ENCODE data around the gene STX16.

DNA sequence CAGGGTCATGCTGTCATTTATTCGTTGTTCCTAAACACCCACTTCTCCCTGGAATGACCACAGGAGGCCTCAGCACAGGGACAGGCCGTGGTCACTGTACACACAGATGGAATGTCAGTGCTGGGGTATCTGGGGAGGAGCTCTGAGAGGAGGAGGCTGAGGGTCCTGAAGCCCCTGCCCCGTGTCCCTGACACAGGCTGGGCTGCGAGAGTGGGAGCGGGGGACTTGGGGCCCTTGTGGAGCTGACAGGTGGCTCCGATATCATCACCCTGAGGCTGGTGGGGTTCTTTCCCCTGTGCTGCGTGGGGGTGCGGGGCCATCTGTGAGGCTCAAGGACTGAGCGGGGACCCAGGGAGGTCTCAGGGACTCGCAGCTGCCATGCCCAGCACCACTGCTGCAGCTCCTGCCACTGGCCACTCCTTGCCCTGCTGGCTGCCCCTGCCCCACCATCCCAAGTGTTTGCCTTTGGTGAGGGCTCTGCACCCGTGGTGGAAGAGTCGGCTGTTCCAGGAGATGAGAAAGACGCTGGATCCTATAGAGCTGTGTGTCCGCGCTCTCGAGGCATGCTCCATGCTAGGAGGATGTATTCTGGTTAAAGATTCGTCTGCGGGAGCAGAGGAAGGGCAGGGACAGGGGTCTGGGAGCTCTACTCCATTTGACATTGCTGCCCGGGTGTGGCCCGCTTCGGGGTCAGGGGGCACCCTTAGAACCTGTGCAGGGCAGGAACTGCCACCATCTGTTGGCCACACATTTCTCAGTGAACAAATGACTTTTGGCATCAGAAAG lies 60.4 kb downstream of the STX16 start:
- TF ChIP-seq, protein P1, sequence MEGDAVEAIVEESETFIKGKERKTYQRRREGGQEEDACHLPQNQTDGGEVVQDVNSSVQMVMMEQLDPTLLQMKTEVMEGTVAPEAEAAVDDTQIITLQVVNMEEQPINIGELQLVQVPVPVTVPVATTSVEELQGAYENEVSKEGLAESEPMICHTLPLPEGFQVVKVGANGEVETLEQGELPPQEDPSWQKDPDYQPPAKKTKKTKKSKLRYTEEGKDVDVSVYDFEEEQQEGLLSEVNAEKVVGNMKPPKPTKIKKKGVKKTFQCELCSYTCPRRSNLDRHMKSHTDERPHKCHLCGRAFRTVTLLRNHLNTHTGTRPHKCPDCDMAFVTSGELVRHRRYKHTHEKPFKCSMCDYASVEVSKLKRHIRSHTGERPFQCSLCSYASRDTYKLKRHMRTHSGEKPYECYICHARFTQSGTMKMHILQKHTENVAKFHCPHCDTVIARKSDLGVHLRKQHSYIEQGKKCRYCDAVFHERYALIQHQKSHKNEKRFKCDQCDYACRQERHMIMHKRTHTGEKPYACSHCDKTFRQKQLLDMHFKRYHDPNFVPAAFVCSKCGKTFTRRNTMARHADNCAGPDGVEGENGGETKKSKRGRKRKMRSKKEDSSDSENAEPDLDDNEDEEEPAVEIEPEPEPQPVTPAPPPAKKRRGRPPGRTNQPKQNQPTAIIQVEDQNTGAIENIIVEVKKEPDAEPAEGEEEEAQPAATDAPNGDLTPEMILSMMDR (IDR thresholded peaks at IDR 0.05; ENCODE audit: insufficient read depth, low read length), result no peak
- TF ChIP-seq, protein P2, sequence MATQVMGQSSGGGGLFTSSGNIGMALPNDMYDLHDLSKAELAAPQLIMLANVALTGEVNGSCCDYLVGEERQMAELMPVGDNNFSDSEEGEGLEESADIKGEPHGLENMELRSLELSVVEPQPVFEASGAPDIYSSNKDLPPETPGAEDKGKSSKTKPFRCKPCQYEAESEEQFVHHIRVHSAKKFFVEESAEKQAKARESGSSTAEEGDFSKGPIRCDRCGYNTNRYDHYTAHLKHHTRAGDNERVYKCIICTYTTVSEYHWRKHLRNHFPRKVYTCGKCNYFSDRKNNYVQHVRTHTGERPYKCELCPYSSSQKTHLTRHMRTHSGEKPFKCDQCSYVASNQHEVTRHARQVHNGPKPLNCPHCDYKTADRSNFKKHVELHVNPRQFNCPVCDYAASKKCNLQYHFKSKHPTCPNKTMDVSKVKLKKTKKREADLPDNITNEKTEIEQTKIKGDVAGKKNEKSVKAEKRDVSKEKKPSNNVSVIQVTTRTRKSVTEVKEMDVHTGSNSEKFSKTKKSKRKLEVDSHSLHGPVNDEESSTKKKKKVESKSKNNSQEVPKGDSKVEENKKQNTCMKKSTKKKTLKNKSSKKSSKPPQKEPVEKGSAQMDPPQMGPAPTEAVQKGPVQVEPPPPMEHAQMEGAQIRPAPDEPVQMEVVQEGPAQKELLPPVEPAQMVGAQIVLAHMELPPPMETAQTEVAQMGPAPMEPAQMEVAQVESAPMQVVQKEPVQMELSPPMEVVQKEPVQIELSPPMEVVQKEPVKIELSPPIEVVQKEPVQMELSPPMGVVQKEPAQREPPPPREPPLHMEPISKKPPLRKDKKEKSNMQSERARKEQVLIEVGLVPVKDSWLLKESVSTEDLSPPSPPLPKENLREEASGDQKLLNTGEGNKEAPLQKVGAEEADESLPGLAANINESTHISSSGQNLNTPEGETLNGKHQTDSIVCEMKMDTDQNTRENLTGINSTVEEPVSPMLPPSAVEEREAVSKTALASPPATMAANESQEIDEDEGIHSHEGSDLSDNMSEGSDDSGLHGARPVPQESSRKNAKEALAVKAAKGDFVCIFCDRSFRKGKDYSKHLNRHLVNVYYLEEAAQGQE (IDR thresholded peaks at IDR 0.05; ENCODE audit: insufficient replicate concordance, low read depth), result no peak
- TF ChIP-seq GABPA (IDR thresholded peaks at IDR 0.05; ENCODE audit: low read depth) (no peak), POLR2AphosphoS5 (IDR thresholded peaks at IDR 0.05; ENCODE audit: low read depth) (no peak), SPI1 (IDR thresholded peaks at IDR 0.05; ENCODE audit: borderline replicate concordance, low read depth) (no peak)

All from HL-60 (cell line).